ENCODE data around the gene TBL1XR1.

DNA sequence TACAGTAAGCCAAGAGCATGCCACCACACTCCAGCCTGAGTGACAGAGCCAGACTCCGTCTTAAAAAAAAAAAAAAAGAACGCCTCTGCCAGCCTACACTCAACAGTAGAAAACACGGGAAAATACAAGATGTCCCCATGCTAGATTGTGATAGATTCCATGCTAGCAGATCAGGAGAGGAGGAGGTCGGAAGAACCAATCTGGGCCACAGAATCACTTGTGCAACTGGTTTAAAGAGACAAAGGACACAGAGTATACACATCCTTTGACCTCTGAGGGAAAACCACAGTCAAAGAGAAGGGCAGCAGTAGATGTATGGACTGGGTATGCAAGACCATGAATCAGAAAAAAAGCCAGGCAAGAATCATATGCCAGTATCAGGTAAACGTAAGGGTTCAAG lies 15.9 kb downstream of the TBL1XR1 start:
- TF ChIP-seq, protein P1, sequence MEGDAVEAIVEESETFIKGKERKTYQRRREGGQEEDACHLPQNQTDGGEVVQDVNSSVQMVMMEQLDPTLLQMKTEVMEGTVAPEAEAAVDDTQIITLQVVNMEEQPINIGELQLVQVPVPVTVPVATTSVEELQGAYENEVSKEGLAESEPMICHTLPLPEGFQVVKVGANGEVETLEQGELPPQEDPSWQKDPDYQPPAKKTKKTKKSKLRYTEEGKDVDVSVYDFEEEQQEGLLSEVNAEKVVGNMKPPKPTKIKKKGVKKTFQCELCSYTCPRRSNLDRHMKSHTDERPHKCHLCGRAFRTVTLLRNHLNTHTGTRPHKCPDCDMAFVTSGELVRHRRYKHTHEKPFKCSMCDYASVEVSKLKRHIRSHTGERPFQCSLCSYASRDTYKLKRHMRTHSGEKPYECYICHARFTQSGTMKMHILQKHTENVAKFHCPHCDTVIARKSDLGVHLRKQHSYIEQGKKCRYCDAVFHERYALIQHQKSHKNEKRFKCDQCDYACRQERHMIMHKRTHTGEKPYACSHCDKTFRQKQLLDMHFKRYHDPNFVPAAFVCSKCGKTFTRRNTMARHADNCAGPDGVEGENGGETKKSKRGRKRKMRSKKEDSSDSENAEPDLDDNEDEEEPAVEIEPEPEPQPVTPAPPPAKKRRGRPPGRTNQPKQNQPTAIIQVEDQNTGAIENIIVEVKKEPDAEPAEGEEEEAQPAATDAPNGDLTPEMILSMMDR (IDR thresholded peaks at IDR 0.05; ENCODE audit: insufficient read depth, low read length, poor library complexity, severe bottlenecking): no peak
- TF ChIP-seq EZH2phosphoT487 (conservative IDR thresholded peaks at IDR 0.05; ENCODE audit: low read length): no peak
